ENCODE measurements around the gene GPR146. TPM values are rescaled to one million over a fixed set of nuclear protein-coding genes. Genes with fewer than 3 reads are reported as not detected.

Gene GPR146
- polyA plus RNA-seq: 10 to 100 TPM in 1 of 4 donors, 1 to 10 TPM in 3; 1.1 to 13.4 (median 2.7) TPM
- long read RNA-seq, donor 1, partial matches to known transcripts: 0 of 4 reads
- long read RNA-seq, donor 1, other reads (novel, unspliced or antisense): 0 of 4 reads
- long read RNA-seq, donor 2, partial matches to known transcripts: 0 of 1 reads
- long read RNA-seq, donor 2, other reads (novel, unspliced or antisense): 0 of 1 reads
- long read RNA-seq, donor 3: 0 reads
- long read RNA-seq, donor 4: 0 reads
- long read RNA-seq, donor 5, partial matches to known transcripts: 0 of 1 reads
- long read RNA-seq, donor 5, other reads (novel, unspliced or antisense): 0 of 1 reads
- long read RNA-seq, donor 6, partial matches to known transcripts: 0 of 1 reads
- long read RNA-seq, donor 6, other reads (novel, unspliced or antisense): 0 of 1 reads
- long read RNA-seq, donor 7, partial matches to known transcripts: 0 of 4 reads
- long read RNA-seq, donor 7, other reads (novel, unspliced or antisense): 0 of 4 reads
- long read RNA-seq, donor 8: 0 reads
- long read RNA-seq, donor 9: 0 reads
- long read RNA-seq, donor 10, partial matches to known transcripts: 0 of 1 reads
- long read RNA-seq, donor 10, other reads (novel, unspliced or antisense): 0 of 1 reads

- no peak for FAIRE-seq
Measured at GRCh38 chr7:1044189-1045068, at the start of gene GPR146. Gene GPR146 (plus strand): TSS chr7:1044546. CDS start chr7:1057516, 12,970 bp downstream.

GRCh38 chr7:994592-995308 lies 49.6 kb upstream of the GPR146 start:
- Histone ChIP-seq H3K9me3 (ENCODE audit: control insufficient read depth in 2 of 2, insufficient read depth in 1 of 2, low read depth in 1 of 2, low read length in 1 of 2) (no peaks in the 10 kb centered on the region), H3K27ac (ENCODE audit: low read depth in 1 of 3, low read length in 2 of 3) (no peak overlapping the region), H3K36me3 (ENCODE audit: control insufficient read depth in 3 of 3, insufficient read depth in 2 of 3, low read depth in 1 of 3, low read length in 3 of 3) (peaks cover 0 to 41% (median 4%) of the 10 kb centered on the region in 3 donors), H3K27me3 (ENCODE audit: control insufficient read depth in 3 of 3, insufficient read depth in 3 of 3, low read length in 3 of 3) (no peaks in the 10 kb centered on the region), H3K4me1 (ENCODE audit: control insufficient read depth in 3 of 3, insufficient read depth in 2 of 3, low read depth in 1 of 3, low read length in 2 of 3) (peaks cover 0 to 27% (median 0%) of the 10 kb centered on the region in 3 donors), H3K4me3 (ENCODE audit: low read depth in 1 of 3, low read length in 3 of 3) (no peak overlapping the region)
- FAIRE-seq (no peak), DNase-seq (peak in 1 of 2 donors; percentile 10)
- 78 to 79% (median 78%) methylated on average over 27 to 28 of the region's 28 CpGs for WGBS, 3 donors

More at GRCh38 chr7:1044189-1045068, at the start of gene GPR146:
- Histone ChIP-seq H3K4me1 (ENCODE audit: control insufficient read depth in 3 of 3, insufficient read depth in 2 of 3, low read depth in 1 of 3, low read length in 2 of 3) (peaks cover 0 to 41% (median 0%) of the 10 kb centered on the region in 3 donors), H3K27me3 (ENCODE audit: control insufficient read depth in 3 of 3, insufficient read depth in 3 of 3, low read length in 3 of 3) (no peaks in the 10 kb centered on the region), H3K9me3 (ENCODE audit: control insufficient read depth in 2 of 2, insufficient read depth in 1 of 2, low read depth in 1 of 2, low read length in 1 of 2) (no peaks in the 10 kb centered on the region), H3K4me3 (ENCODE audit: low read depth in 1 of 3, low read length in 3 of 3) (peak within 1 kb of the TSS; percentile 53 to 61 (median 60)), H3K27ac (ENCODE audit: low read depth in 1 of 3, low read length in 2 of 3) (peak within 1 kb of the TSS; percentile 47 to 91 (median 78)), H3K36me3 (ENCODE audit: control insufficient read depth in 3 of 3, insufficient read depth in 2 of 3, low read depth in 1 of 3, low read length in 3 of 3) (peaks cover 0 to 13% (median 0%) of the 10 kb centered on the region in 3 donors)
- peak; percentile 90 to 97 for DNase-seq
- 0 to 1% (median 1%) methylated on average over 58 to 74 of the region's 74 CpGs for WGBS, 3 donors

DNA sequence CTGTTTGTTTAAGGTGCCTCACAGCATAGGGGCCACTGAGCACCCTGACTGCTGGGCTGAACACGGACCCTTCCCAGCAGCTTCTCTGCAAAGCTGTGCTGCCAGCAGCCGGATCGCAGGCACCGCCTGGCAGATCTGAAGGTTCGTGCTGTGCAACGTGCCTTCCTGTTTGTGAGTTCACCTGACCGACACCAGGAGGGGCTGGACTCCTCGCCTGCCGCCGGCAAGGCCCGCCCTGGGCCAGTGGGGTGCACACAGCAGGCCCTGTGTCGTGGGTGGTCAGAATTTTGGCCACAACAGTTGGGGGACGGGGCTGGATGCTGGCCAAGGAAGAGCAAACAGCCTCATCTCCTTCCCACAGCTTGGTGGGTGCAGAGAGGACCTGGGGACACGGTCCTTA lies 48.8 kb upstream of the GPR146 start:
- peak in 1 of 2 donors; percentile 5 for DNase-seq

DNA sequence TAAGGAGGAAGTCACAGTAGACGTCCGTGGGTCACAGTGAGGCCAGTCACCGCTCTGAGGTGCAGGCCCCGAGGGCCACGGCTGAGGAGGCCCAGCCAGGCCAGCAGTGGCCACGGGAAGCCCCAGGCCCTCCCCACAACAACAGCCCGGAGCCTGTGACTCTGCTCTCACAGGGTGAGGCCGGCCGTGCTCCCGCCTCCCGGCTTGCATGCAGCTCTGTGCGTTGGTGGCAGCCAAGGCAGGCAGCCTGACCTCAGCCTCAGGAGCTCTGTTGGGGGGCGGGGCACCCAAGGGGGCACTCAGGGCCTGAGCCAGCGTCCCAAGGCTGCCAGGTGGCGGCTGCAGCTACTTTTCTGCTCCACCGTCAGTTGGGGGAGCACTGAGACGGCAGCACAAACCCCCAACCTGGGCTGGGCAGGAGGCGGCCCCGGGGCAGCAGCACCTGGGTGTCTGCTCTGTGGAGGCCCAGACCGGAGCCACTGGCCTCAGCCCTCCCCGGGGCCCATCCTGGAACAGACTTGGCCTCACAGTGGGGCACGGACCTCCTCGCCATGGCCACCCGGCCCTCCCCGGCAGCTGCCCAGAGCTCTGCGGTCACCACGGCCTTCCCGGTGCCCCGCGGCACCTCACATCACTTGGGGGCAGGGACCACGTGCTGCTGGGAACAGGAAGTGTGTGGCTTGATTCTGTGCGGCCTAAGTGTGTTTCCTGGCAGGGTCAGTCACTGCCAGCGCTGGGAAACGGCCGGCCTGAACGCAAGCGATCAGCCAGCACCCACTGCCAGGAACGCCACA lies 48.1 kb upstream of the GPR146 start:
- no peak for DNase-seq
- 85 to 88% (median 87%) methylated on average over 37 to 38 of the region's 38 CpGs for WGBS, 3 donors
- H3K4me1 ChIP-seq (ENCODE audit: control insufficient read depth in 3 of 3, insufficient read depth in 2 of 3, low read depth in 1 of 3, low read length in 2 of 3): peaks cover 0 to 19% (median 0%) of the 10 kb centered on the region in 3 donors
- no peak for FAIRE-seq
- H3K9me3 ChIP-seq (ENCODE audit: control insufficient read depth in 2 of 2, insufficient read depth in 1 of 2, low read depth in 1 of 2, low read length in 1 of 2): no peaks in the 10 kb centered on the region
- H3K36me3 ChIP-seq (ENCODE audit: control insufficient read depth in 3 of 3, insufficient read depth in 2 of 3, low read depth in 1 of 3, low read length in 3 of 3): peaks cover 0 to 50% (median 4%) of the 10 kb centered on the region in 3 donors
- no peak overlapping the region for H3K4me3 ChIP-seq (ENCODE audit: low read depth in 1 of 3, low read length in 3 of 3)
- H3K27me3 ChIP-seq (ENCODE audit: control insufficient read depth in 3 of 3, insufficient read depth in 3 of 3, low read length in 3 of 3): no peaks in the 10 kb centered on the region
- no peak overlapping the region for H3K27ac ChIP-seq (ENCODE audit: low read depth in 1 of 3, low read length in 2 of 3)

More for the DNA sequence above, 48.8 kb upstream of the GPR146 start:
- Histone ChIP-seq H3K36me3 (ENCODE audit: control insufficient read depth in 3 of 3, insufficient read depth in 2 of 3, low read depth in 1 of 3, low read length in 3 of 3) (peaks cover 0 to 45% (median 4%) of the 10 kb centered on the region in 3 donors), H3K4me1 (ENCODE audit: control insufficient read depth in 3 of 3, insufficient read depth in 2 of 3, low read depth in 1 of 3, low read length in 2 of 3) (peaks cover 0 to 26% (median 0%) of the 10 kb centered on the region in 3 donors), H3K27me3 (ENCODE audit: control insufficient read depth in 3 of 3, insufficient read depth in 3 of 3, low read length in 3 of 3) (no peaks in the 10 kb centered on the region), H3K9me3 (ENCODE audit: control insufficient read depth in 2 of 2, insufficient read depth in 1 of 2, low read depth in 1 of 2, low read length in 1 of 2) (no peaks in the 10 kb centered on the region), H3K4me3 (ENCODE audit: low read depth in 1 of 3, low read length in 3 of 3) (no peak overlapping the region), H3K27ac (ENCODE audit: low read depth in 1 of 3, low read length in 2 of 3) (no peak overlapping the region)
- FAIRE-seq: no peak
- WGBS, 3 donors: 89 to 91% (median 90%) methylated on average over 14 of the region's 14 CpGs

- no peak for FAIRE-seq
- peaks cover 0 to 50% (median 4%) of the 10 kb centered on the region in 3 donors for H3K36me3 ChIP-seq (ENCODE audit: control insufficient read depth in 3 of 3, insufficient read depth in 2 of 3, low read depth in 1 of 3, low read length in 3 of 3)
- H3K4me1 ChIP-seq (ENCODE audit: control insufficient read depth in 3 of 3, insufficient read depth in 2 of 3, low read depth in 1 of 3, low read length in 2 of 3): peaks cover 0 to 9% (median 0%) of the 10 kb centered on the region in 3 donors
- H3K27me3 ChIP-seq (ENCODE audit: control insufficient read depth in 3 of 3, insufficient read depth in 3 of 3, low read length in 3 of 3): no peaks in the 10 kb centered on the region
- H3K9me3 ChIP-seq (ENCODE audit: control insufficient read depth in 2 of 2, insufficient read depth in 1 of 2, low read depth in 1 of 2, low read length in 1 of 2): no peaks in the 10 kb centered on the region
- WGBS, 3 donors: 73 to 80% (median 79%) methylated on average over 38 to 45 of the region's 45 CpGs
- H3K4me3 ChIP-seq (ENCODE audit: low read depth in 1 of 3, low read length in 3 of 3): no peak overlapping the region
- DNase-seq: no peak
- H3K27ac ChIP-seq (ENCODE audit: low read depth in 1 of 3, low read length in 2 of 3): no peak overlapping the region
Measured at GRCh38 chr7:997404-998395, 46.6 kb upstream of the GPR146 start.

- H3K36me3 ChIP-seq (ENCODE audit: control insufficient read depth in 3 of 3, insufficient read depth in 2 of 3, low read depth in 1 of 3, low read length in 3 of 3): peaks cover 0 to 55% (median 4%) of the 10 kb centered on the region in 3 donors
- no peaks in the 10 kb centered on the region for H3K9me3 ChIP-seq (ENCODE audit: control insufficient read depth in 2 of 2, insufficient read depth in 1 of 2, low read depth in 1 of 2, low read length in 1 of 2)
- no peak overlapping the region for H3K27ac ChIP-seq (ENCODE audit: low read depth in 1 of 3, low read length in 2 of 3)
- no peak for FAIRE-seq
- DNase-seq: no peak
- no peak overlapping the region for H3K4me3 ChIP-seq (ENCODE audit: low read depth in 1 of 3, low read length in 3 of 3)
- WGBS, 3 donors: 79 to 92% (median 89%) methylated on average over 28 of the region's 28 CpGs
- no peaks in the 10 kb centered on the region for H3K27me3 ChIP-seq (ENCODE audit: control insufficient read depth in 3 of 3, insufficient read depth in 3 of 3, low read length in 3 of 3)
- no peaks in the 10 kb centered on the region for H3K4me1 ChIP-seq (ENCODE audit: control insufficient read depth in 3 of 3, insufficient read depth in 2 of 3, low read depth in 1 of 3, low read length in 2 of 3)
Measured at GRCh38 chr7:999149-999879, 45.0 kb upstream of the GPR146 start.
